ENCODE results near the gene DLD.
"Not testable (repeated sequence)": the region's sequence is repeated elsewhere in the genome, so short reads cannot be mapped to it uniquely, and the experiment has no call there.

Gene DLD

DNA sequence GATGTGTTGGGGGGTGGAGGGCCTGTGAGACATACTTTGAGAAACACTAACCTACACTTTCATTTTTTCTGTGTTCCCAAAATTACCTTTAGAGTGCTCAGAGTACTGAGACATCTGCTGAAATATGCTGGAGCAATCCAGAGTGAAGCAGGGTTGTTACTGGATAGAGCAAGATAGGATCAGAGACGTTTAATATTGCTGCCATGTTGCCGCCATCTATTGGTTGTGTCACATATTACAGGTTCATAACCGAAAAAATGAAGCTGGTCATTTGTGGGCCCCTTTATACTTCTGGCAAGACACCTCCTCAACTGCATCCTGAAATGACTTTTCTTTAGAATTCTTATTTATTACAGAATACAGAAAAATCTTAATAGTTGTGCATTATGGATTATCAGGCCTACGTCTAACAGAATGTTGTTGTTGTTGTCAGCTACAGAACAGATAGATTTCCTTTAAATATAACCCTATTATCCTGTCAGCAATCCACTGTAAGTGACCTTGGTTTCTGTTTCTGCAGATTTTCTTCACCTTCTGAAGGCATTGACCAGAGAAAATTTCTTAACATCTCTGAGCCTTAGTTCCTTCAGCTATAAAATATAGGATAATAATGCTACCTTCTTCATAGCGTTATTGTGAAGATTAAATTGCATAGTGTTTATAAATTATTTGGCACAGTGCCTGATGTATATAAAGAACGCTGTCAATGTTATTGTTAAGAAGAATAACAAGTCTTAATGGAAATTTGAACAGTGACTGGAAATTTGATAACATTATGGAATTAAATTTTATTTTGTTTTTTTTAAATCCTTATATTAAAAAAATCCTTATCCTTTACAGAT is 16.2 kb upstream of the DLD start:
- DNase-seq: peak in 17 of 56 donors; percentile 2 to 52 (median 16)

DNA sequence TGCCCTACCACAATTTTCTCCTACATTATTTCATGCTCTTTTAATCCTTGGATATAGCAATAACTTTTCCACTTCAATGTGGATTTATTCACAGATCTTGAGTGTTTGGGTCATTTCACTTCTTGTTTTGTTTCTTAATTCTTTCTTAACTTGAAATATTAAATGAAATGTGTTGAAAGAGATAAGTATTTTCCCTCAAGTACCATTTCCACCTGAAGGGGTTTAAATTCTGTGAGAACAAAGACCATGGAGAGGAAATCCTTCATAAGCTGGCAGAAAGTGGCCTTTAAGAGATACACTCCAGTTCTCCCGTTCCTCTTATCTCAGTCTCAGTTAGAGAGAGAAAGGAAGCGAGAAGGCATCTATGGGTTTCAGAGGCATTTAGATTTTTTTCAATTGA is 14.1 kb upstream of the DLD start:
- DNase-seq: no peak

DNA sequence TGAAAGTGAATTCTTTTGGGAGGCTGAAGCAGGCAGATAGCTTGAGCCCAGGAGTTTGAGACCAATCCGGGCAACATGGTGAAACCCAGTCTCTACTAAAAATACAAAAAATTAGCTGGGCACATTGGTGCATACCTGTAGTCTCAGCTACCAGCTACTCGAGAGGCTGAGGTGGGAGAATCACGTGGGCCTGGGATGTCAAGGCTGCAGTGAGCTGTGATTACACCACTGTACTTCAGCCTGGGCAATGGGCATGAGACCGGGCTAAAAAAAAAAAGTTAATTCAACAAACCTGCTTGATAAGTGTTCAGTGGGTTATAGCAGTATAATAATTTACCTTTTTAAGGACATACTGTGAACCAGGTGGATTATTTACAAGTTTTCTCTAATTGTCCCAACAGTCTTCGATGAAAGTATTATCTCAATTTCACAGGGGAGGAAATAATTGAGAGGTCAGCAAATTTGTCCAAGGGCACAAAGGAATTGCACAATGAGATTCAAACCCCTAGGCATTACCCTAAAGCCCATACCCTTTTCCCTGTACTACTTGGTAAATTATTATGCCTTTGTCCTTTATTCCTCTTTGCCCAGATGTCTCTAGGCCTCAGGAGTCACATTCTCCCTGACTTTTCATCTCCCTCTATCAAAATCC is 13.1 kb upstream of the DLD start:
- no peak for DNase-seq

- no peak for DNase-seq
Observed at GRCh38 chr7:107878636-107879035, 12.3 kb upstream of the DLD start.

DNA sequence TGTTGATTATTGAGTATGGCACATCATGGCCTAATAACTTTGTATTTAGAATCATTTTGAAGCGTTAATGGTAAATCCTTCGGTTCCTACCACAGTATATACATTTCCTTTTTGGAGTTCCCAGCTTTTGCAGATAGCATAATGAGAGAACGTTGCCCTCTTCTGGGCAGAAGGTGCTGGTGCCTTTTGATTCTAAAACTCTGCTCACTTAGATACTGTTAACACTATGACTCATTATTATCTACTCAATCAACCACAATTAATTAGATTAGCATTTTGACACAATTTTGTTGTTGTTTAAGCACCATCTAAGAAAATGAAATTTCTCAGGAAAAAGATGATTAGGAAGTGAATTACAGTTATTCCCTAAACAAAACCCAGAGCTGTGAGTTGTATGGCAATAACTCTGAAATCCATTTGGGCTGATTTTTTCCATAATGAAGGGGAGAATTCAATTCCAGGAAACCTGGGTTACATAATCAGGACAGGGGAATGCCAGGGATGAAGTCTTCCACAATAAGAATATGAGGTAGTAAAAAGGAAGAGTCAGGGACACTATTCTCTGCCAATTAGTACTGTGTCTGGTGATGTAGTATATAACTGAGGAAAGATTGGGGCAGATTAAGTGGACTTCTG is 11.5 kb upstream of the DLD start:
- DNase-seq: peak in 11 of 56 donors; percentile 1 to 56 (median 19)

- no peak for DNase-seq
Observed at GRCh38 chr7:107882766-107883165, 8.2 kb upstream of the DLD start.

DNA sequence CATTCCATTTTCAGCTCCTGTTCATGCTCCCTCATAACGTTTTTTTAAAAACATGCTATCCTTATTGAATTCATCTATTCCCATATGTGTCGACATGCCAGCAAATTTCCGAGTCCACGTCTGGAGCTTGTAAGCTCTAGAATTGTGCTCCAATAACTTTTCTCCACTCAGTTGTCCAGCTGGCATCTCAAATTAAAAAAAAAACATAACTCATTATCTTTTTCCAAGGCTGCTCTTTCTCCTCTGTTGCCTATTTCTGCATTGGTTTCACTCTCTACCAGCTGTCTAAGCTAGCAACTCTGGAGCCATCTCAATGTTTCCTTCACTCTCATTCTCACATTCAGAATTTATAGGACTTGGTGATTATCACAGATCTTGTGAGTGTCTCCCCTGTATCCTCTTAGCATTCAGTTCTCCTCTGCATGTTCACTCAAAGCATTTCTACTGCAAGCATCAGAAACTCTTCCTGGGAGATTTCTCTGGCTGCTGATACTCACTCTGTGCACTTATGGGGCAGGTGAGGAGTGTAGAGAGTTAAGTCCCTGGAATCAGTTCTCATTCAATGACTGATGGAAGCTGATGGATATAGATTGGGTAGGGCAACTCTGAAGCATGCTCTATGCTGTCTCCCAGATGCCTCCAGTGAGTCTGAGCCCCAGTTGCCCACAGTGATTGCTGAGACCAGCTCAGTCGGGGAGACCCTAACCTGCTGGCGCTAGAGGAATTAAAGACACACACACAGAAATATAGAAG is 6.7 kb upstream of the DLD start:
- DNase-seq: no peak

DNA sequence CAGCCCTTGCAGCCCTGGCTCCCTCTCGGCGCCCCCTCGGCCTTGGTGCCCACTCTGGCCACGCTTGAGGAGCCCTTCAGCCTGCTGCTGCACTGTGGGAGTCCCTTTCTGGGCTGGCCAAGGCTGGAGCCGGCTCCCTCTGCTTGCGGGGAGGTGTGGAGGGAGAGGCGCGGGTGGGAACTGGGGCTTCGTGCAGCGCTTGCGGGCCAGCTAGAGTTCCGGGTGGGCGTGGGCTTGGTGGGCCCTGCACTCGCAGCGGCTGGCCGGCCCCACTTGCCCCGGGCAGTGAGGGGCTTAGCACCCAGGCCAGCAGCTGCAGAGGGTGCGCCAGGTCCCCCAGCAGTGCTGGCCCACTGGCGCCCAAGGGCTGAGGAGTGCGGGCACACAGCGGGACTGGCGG is 3.2 kb upstream of the DLD start:
- not testable (repeated sequence) for DNase-seq

DNA sequence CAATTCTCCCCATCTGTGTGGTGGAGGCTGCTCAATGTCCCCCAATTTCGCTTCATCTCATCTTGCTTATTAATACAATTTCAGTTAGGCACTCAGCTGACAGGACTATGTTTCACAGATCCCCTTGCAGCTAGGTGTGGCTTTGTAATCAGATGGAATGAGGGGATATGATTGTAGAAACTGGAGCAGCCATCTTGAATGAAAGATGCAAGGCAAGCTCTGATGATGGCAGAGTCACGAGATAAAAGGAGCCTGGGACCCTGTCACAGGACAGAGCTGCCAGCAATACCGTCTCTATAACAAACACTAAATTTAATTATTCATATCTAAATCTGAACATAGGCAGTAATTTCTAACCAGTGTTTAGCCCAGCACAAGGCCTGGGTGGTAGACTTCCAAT is 991 bp upstream of the DLD start:
- no peak for DNase-seq

DNA sequence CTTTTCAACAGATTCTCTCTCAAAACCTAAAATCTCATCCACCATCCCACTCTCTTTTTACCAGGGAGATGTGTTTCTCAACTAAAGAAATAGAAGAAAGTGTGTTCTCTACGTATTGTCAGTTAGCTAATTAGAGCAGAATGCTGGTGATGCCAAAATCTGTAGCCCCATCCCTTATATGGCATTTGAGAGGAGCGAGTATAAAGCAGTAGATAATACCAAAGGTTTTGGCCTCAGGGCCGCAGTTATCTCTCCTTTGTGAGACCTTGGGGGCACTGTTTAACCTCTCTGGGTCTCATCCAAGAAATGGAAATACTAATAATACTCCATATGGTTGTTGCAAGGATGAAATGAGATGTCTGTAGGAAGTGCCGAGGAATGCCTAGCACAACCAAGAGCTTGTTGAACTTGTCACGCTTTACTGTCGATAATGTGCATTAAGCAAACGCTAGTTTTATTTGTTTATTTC is 456 bp upstream of the DLD start:
- peak in 3 of 56 donors; percentile 42 to 65 (median 51) for DNase-seq

DNA sequence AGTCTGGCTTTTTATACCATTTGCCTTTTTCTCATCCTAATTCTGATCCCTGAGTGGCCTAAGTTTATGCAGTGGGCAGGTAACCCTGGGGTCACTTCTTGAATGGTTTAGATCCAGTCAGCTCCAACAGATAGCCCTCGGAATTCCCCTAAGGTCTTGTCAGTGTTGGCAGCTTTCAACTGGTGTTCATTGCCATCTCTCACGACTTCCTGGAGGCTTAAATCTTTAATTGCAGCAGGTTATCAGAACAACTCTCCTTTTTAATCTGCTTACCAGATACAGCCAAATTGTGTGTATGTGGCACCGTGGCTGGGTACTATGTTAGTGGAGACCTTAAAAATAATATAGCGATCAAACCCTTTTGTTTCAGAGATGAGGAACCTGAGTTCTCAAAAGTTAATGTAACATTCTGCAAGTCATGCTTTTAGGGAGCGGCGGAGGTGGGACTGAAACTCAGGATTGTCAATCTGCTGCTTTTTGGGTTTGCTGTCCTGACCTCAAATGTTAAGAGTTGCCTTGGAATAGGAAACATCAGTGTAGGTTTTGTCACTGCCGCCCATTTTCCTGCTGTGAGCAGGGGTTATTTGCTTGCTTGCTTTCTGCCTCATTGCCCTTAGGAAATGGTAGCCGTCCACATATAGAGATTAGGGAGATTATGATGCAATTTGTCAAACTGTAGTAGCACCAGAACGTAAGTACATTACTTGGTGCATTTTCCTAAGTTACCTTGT is 818 bp downstream of the DLD start:
- DNase-seq: no peak

DNA sequence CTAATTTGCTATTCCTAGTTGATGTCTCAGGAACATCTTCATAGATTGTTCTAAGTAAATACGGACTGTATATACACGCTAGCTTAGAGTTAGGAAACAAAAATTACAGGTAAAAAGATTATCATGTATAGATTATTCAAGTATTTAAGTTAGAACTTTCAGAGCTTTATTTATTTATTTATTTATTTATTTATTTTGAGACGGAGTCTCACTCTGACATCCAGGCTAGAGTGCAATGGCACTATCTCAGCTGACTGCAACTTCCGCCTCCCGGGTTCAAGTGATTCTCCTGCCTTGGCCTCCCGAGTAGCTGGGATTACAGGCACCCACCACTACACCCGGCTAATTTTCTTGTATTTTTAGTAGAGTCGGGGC is 1.4 kb downstream of the DLD start:
- not testable (repeated sequence) for DNase-seq

DNA sequence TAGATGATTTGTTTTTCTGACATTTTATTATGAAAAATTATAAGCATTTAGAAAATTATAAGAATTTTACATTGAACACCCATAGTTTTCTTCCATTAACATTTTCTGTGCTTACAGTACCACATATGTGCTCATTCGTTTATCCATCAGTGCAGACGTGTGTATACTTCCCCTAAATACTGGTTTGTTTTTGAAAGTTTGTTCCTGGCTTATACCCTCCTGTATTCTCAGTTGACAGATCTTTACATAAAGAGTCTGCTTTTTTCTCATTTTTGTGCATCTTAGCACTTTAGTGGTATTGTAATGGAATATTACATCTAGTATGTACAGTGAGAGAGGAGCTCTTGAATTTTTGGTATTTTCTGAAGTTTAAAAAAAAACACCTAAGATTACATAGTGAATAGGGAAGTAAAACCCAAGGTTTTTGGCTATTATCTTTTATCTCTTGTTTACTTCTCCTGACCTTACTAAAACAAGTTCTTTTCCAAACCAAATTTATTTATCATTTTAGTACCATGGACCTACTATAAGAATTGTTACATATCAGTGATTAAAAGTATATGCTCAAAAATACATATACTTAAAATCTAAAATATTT is 8.1 kb downstream of the DLD start:
- DNase-seq: no peak

DNA sequence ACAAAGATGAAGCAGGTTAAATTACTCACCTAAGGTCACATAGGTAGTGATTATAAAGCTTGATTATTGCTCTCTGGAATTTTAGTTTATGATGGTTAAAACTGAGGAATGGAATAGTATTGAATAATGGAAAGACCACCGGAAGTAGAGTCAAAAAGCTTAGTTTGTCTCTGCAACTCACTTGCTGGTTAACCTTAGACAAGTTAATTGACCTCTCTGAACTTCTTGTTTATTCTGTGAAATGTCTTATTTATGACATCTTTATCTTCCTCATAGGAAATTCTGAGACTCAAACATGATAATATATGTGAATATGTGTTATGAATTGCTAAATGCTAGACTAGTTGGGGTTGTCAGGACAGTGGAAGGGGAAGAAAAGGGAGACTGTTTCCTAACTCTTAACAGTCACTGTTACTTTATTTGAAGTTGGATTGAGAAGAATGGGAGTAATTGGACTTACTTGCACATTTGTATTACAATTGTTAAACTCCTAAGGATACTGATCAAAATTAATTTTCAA is 9.6 kb downstream of the DLD start:
- DNase-seq: no peak

GRCh38 chr7:107902381-107902780 is 11.4 kb downstream of the DLD start:
- DNase-seq: no peak

- DNase-seq: no peak
Observed at GRCh38 chr7:107907790-107908189, 16.8 kb downstream of the DLD start.

DNA sequence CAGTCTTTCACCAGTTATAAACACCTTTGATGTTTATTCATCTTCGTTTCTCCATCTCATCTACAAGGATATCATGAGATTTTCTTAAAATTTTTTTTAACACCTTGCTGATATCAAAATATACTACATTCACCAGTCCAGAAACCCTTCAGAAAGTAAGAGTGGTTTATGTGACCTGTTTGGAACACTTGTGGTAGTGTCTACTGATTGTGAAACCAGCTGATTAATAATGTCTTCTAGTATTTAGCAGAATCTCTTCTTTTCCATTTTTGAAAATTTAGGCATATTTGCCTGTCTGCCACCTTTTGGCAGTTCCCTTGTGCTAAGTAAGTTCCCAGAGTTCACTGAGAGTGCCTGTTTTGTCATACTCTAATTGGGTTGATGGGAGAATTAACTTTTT is 18.5 kb downstream of the DLD start:
- DNase-seq: no peak

DNA sequence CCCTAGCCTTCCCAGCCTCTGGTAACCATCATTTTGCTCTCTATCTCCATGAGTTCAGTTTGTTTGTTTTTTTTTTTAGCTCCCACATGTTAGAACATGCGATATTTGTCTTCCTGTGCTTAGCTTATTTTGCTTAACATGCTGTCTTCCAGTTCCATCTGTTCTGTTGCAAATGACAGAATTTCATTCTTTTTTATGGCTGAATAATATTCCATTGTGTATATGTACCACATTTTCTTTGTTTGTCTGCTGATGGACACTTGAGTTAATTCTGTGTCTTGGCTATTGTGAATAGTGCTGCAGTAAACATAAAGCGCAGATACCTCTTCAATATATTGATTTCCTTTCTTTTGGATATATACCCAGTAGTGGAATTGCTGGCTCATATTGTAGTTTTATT is 21.0 kb downstream of the DLD start:
- no peak for DNase-seq

GRCh38 chr7:107913851-107914250 is 22.9 kb downstream of the DLD start:
- DNase-seq: no peak

GRCh38 chr7:107914831-107915230 is 23.8 kb downstream of the DLD start:
- no peak for DNase-seq
